Osteoblast (primary cell): ENCODE measurements around the gene NUP214. TPM values are rescaled to one million over a fixed set of nuclear protein-coding genes. Genes with fewer than 3 reads are reported as not detected.

Experiments
- DNase-seq: peaks from one replicate; pipeline ENCODE4 v3.0.0; 2011; ENCODE audit warnings: low spot score, mixed read lengths; ENCODE audit not compliant: insufficient read length; ENCODE audit errors: missing footprints
- H2AFZ ChIP-seq: 2 replicates; pipeline ENCODE4 v1.6.0; 2011; ENCODE audit warnings: mild to moderate bottlenecking, low read length
- H3K27ac ChIP-seq: 2 replicates; pipeline ENCODE4 v1.5.1; 2011; ENCODE audit warnings: mild to moderate bottlenecking, low read depth, low read length, moderate library complexity
- H3K27me3 ChIP-seq: 2 replicates; pipeline ENCODE4 v1.6.0; 2012; ENCODE audit warnings: mild to moderate bottlenecking, control low read depth, inconsistent platforms, low read length, moderate library complexity; ENCODE audit not compliant: insufficient read depth
- H3K36me3 ChIP-seq: 2 replicates; pipeline ENCODE4 v1.5.1; 2011; ENCODE audit warnings: mild to moderate bottlenecking, low read length, control low read depth, moderate library complexity; ENCODE audit not compliant: insufficient read depth
- H3K4me1 ChIP-seq: 2 replicates; pipeline ENCODE4 v1.5.1; 2011; ENCODE audit warnings: mild to moderate bottlenecking, low read length, control low read depth, moderate library complexity; ENCODE audit not compliant: insufficient read depth
- H3K4me2 ChIP-seq: 2 replicates; pipeline ENCODE4 v1.6.0; 2011; ENCODE audit warnings: mild to moderate bottlenecking, low read length; ENCODE audit not compliant: insufficient read depth
- H3K4me3 ChIP-seq: fragments of 200-600 bp; sonication (generic); 3 replicates; pipeline ENCODE4 v1.5.1; 2012; ENCODE audit warnings: mild to moderate bottlenecking, low read length, inconsistent platforms; ENCODE audit not compliant: insufficient read depth
- H3K79me2 ChIP-seq: 2 replicates; pipeline ENCODE4 v1.6.0; 2012; ENCODE audit warnings: mild to moderate bottlenecking, low read length, control low read depth, inconsistent platforms; ENCODE audit not compliant: insufficient read depth
- H3K9me3 ChIP-seq: 2 replicates; pipeline ENCODE4 v1.5.1; 2011; ENCODE audit warnings: low read depth, low read length, control low read depth
- H4K20me1 ChIP-seq: 2 replicates; pipeline ENCODE4 v1.6.0; 2012; ENCODE audit warnings: mild to moderate bottlenecking, low read length, control low read depth; ENCODE audit not compliant: insufficient read depth
- total RNA-seq: library from RNA; depleted of rRNA; stranded (reverse); fragments of >200 nt; gene quantifications from 2 replicates; pipeline ENCODE4 v1.2.3, GENCODE V29; 2012
- TF ChIP-seq, protein P1 (sequence below): IDR thresholded peaks from 2 replicates; pipeline ENCODE4 v1.5.1; 2011; ENCODE audit warnings: mild to moderate bottlenecking, low read depth, low read length, moderate library complexity; ENCODE audit errors: extremely low read depth

Gene NUP214
- total RNA-seq, 1 donor, result 17.7 TPM

DNA sequence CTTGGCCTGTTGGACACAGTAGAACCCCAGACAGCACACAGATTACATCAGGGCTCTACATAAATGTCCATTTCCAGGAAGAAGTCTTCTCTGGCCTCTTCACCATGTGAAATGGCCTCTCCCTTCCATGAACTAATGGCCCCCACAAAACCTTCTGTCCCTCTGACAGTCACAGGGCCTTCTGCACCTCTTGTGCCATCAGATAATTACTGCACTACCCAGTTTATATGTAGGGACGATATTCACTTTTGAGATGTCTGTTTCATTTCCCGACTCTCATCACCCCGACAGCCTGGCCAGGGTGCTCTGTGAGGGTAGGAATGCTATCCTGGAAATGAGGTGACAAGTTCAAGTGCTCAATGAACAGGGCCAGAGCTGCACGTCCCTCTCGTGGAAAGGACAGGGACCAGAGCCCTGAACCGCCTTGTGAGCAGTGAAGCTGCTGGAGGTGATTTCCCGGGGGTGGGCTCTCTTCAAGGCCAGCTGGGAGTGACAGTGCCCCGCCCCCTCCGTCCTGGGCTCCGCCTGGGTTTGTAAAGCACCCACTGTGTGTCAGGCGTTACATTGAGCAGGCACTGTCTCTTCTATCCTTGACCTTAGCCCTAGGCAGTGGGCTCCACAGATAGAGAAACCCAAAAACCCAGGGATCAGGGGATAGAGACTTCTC lies 153.9 kb downstream of the NUP214 start:
- Histone ChIP-seq H3K27ac (no peak overlapping the region), H3K4me1 (no peaks in the 10 kb centered on the region), H3K79me2 (no peaks in the 10 kb centered on the region), H3K36me3 (no peaks in the 10 kb centered on the region), H3K9me3 (no peaks in the 10 kb centered on the region), H3K4me3 (no peak overlapping the region), H2AFZ (no peak overlapping the region), H3K27me3 (peaks cover 29% of the 10 kb centered on the region), H3K4me2 (no peak overlapping the region), H4K20me1 (no peaks in the 10 kb centered on the region)
- TF ChIP-seq, protein P1, sequence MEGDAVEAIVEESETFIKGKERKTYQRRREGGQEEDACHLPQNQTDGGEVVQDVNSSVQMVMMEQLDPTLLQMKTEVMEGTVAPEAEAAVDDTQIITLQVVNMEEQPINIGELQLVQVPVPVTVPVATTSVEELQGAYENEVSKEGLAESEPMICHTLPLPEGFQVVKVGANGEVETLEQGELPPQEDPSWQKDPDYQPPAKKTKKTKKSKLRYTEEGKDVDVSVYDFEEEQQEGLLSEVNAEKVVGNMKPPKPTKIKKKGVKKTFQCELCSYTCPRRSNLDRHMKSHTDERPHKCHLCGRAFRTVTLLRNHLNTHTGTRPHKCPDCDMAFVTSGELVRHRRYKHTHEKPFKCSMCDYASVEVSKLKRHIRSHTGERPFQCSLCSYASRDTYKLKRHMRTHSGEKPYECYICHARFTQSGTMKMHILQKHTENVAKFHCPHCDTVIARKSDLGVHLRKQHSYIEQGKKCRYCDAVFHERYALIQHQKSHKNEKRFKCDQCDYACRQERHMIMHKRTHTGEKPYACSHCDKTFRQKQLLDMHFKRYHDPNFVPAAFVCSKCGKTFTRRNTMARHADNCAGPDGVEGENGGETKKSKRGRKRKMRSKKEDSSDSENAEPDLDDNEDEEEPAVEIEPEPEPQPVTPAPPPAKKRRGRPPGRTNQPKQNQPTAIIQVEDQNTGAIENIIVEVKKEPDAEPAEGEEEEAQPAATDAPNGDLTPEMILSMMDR, result no peak
- DNase-seq, result peak; percentile 70

GRCh38 chr9:131279863-131280570 lies 154.6 kb downstream of the NUP214 start:
- H3K4me2 ChIP-seq, result no peak overlapping the region
- no peak overlapping the region for H3K4me3 ChIP-seq
- H3K36me3 ChIP-seq, result no peaks in the 10 kb centered on the region
- TF ChIP-seq, protein P1, result no peak
- H3K27ac ChIP-seq, result no peak overlapping the region
- no peak overlapping the region for H2AFZ ChIP-seq
- no peaks in the 10 kb centered on the region for H3K4me1 ChIP-seq
- peaks cover 29% of the 10 kb centered on the region for H3K27me3 ChIP-seq
- H3K9me3 ChIP-seq, result no peaks in the 10 kb centered on the region
- no peaks in the 10 kb centered on the region for H4K20me1 ChIP-seq
- peak; percentile 83 for DNase-seq
- no peaks in the 10 kb centered on the region for H3K79me2 ChIP-seq

DNA sequence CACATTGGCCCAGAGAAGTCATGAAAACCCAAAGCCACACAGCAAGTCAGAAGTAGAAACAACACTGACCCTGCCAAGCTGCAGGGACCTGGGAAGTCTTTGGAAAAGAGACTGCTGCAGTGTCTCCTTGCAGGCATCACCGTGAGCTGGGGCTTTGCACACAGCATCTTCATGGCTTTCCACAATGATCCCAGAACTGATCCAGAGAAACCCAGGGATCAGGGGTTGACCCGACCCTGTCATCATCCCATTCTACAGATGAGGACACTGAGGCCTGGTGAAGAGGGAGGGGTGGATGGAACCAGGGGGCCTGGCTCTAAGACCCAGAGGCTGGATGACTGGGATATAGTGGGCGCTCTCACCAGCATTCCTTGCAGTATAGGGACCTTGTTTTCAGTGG lies 155.3 kb downstream of the NUP214 start:
- H3K27me3 ChIP-seq, result peaks cover 29% of the 10 kb centered on the region
- TF ChIP-seq, protein P1, result no peak

More for the DNA sequence above, 155.3 kb downstream of the NUP214 start:
- Histone ChIP-seq H3K9me3 (no peaks in the 10 kb centered on the region), H4K20me1 (no peaks in the 10 kb centered on the region), H3K27ac (no peak overlapping the region), H3K4me3 (no peak overlapping the region), H3K36me3 (no peaks in the 10 kb centered on the region), H3K79me2 (no peaks in the 10 kb centered on the region), H3K4me1 (no peaks in the 10 kb centered on the region), H2AFZ (no peak overlapping the region), H3K4me2 (no peak overlapping the region)
- peak; percentile 71 for DNase-seq
